PC-3 (cell line): Measurements from ENCODE around the gene MS4A12. TPM values are rescaled to one million over a fixed set of nuclear protein-coding genes. Genes with fewer than 3 reads are reported as not detected.
"Not testable (repeated sequence)": the region's sequence is repeated elsewhere in the genome, so short reads cannot be mapped to it uniquely, and the experiment has no call there.

Experiments
- ATAC-seq: fragments of 200-7000 bp; cut with Tn5 transposase; 2 replicates; pipeline ENCODE4 v1.9.1; 2020; ENCODE audit warnings: mild to moderate bottlenecking, moderate library complexity
- BruUV-seq: library from RNA; stranded (reverse); fragments of 400-500 nt; replicated peaks from 2 replicates; lab custom pipeline; 2021; lab: Mats Ljungman, UMichigan
- CTCF ChIA-PET: fragments of 300-600 bp; sonication (Branson Sonifier 250); formaldehyde crosslinking; loops from one replicate; lab custom pipeline; 2022; ENCODE audit warnings: antibody characterized with exemption; lab: Charles Lee
- POLR2A ChIA-PET: fragments of 300-600 bp; sonication (Branson Sonifier 250); formaldehyde crosslinking; loops from one replicate; lab custom pipeline; 2022; ENCODE audit warnings: antibody characterized with exemption; ENCODE audit not compliant: unreplicated experiment; lab: Charles Lee
- DNase-seq: peaks from one replicate; pipeline ENCODE4 v3.0.0-alpha.2; 2015
- H2AFZ ChIP-seq: fragments of 300-600 bp; sonication (generic); 2 replicates; pipeline ENCODE4 v1.6.0; 2016; ENCODE audit warnings: antibody characterized with exemption, low read length
- H3F3A ChIP-seq: fragments of 300-600 bp; sonication (generic); one replicate; pipeline ENCODE4 v1.6.0; 2017; ENCODE audit warnings: antibody characterized with exemption, low read length, control low read depth, mild to moderate bottlenecking; ENCODE audit not compliant: unreplicated experiment
- H3K27ac ChIP-seq: fragments of 300-600 bp; sonication (generic); 2 replicates; pipeline ENCODE4 v1.5.1; 2016; ENCODE audit warnings: mild to moderate bottlenecking, low read length
- H3K27me3 ChIP-seq: fragments of 300-600 bp; sonication (generic); 2 replicates; pipeline ENCODE4 v1.6.1; 2016; ENCODE audit warnings: low read length, mixed read lengths
- H3K36me3 ChIP-seq: fragments of 300-600 bp; sonication (generic); 2 replicates; pipeline ENCODE4 v1.6.1; 2016; ENCODE audit warnings: low read depth, mixed run types, low read length, mixed read lengths
- H3K4me1 ChIP-seq: fragments of 300-600 bp; sonication (generic); 2 replicates; pipeline ENCODE4 v1.5.1; 2016; ENCODE audit warnings: low read length; ENCODE audit not compliant: insufficient read depth
- H3K4me2 ChIP-seq: fragments of 300-600 bp; sonication (generic); 2 replicates; pipeline ENCODE4 v1.6.0; 2016; ENCODE audit warnings: low read length
- H3K4me3 ChIP-seq: fragments of 300-600 bp; sonication (generic); 2 replicates; pipeline ENCODE4 v1.5.1; 2016; ENCODE audit warnings: mild to moderate bottlenecking, low read length, mixed read lengths
- H3K79me2 ChIP-seq: fragments of 300-600 bp; sonication (generic); 2 replicates; pipeline ENCODE4 v1.6.1; 2017; ENCODE audit warnings: low read length, mixed read lengths
- H3K9ac ChIP-seq: fragments of 300-600 bp; sonication (generic); 2 replicates; pipeline ENCODE4 v1.6.0; 2016; ENCODE audit warnings: mild to moderate bottlenecking, low read length
- H3K9me2 ChIP-seq: fragments of 300-600 bp; sonication (generic); replicated peaks from 2 replicates; pipeline ENCODE4 v1.6.1; 2016; ENCODE audit warnings: mixed run types, low read length, mixed read lengths
- H3K9me3 ChIP-seq: fragments of 300-600 bp; sonication (generic); 2 replicates; pipeline ENCODE4 v1.6.1; 2016; ENCODE audit warnings: low read length, mixed read lengths
- H4K20me1 ChIP-seq: fragments of 300-600 bp; sonication (generic); 2 replicates; pipeline ENCODE4 v1.6.1; 2016; ENCODE audit warnings: low read length, mixed read lengths
- CTCF ChIP-seq: fragments of 300-600 bp; sonication (generic); conservative IDR thresholded peaks from 2 replicates; pipeline ENCODE4 v1.5.1; 2017; ENCODE audit warnings: antibody characterized with exemption, low read depth, mild to moderate bottlenecking, low read length
- EZH2 ChIP-seq: fragments of 300-600 bp; sonication (generic); IDR thresholded peaks from one replicate; pipeline ENCODE4 v1.6.1; 2017; ENCODE audit warnings: antibody characterized with exemption, mild to moderate bottlenecking, low read length; ENCODE audit not compliant: unreplicated experiment
- EZH2phosphoT487 ChIP-seq: fragments of 300-600 bp; sonication (generic); IDR thresholded peaks from 2 replicates; pipeline ENCODE4 v1.6.1; 2018; ENCODE audit warnings: mild to moderate bottlenecking, antibody characterized with exemption, low read length, borderline replicate concordance
- intact Hi-C: fragments of 100-400 bp; cut with micrococcal nuclease; formaldehyde crosslinking; loops from 2 replicates; pipeline ENCODE4 v1.9.0; 2023
- total RNA-seq: library from RNA; depleted of rRNA; stranded (reverse); fragments of >200 nt; gene quantifications from 2 replicates; pipeline ENCODE4 v1.2.3, GENCODE V29; 2014

Gene MS4A12
- total RNA-seq, 1 experiment from 2014 or later: not detected

DNA sequence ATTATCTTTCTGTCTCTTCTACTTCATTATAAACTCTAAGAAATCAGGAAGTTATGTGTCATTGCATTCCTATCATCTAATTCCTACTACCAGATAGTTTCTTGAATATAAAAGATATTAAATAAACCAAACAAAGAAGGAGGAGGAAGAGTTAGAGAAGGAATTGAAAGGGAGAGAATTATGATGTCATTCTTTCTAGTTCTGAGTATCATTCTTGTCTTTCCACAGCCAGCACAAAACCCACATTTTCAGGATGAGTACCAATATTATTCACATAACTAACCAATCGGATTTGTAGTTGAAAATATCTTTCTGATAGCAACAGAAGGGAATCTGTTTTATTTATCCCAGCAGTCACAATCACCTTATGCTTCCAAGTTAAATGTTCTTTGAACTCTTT is 35.9 kb downstream of the MS4A12 start:
- H3K4me2 ChIP-seq: no peak overlapping the region
- no peaks in the 10 kb centered on the region for H3K9me2 ChIP-seq
- H3K9ac ChIP-seq: no peak overlapping the region
- no TSS peak for BruUV-seq
- H3K79me2 ChIP-seq: no peaks in the 10 kb centered on the region
- DNase-seq (no peak), ATAC-seq (no peak)
- no peaks in the 10 kb centered on the region for H3F3A ChIP-seq
- no peak for TF ChIP-seq EZH2
- no peak for TF ChIP-seq EZH2phosphoT487
- TF ChIP-seq CTCF: no peak
- ChIA-PET POLR2A (no interaction called here), CTCF (no interaction called here)
- H2AFZ ChIP-seq: no peak overlapping the region
- H3K36me3 ChIP-seq: no peaks in the 10 kb centered on the region
- no peak overlapping the region for H3K4me3 ChIP-seq
- H3K27me3 ChIP-seq: peaks cover 27% of the 10 kb centered on the region; the same call in 1 of the 2 replicates
- intact Hi-C loops: no loop called here
- no peaks in the 10 kb centered on the region for H4K20me1 ChIP-seq
- H3K4me1 ChIP-seq: no peaks in the 10 kb centered on the region
- H3K9me3 ChIP-seq: no peaks in the 10 kb centered on the region
- no peak overlapping the region for H3K27ac ChIP-seq

GRCh38 chr11:60528934-60529333 is 36.4 kb downstream of the MS4A12 start:
- no peaks in the 10 kb centered on the region for H3K9me3 ChIP-seq
- H3F3A ChIP-seq: no peaks in the 10 kb centered on the region
- no peak overlapping the region for H3K9ac ChIP-seq
- H3K27ac ChIP-seq: no peak overlapping the region
- no peak overlapping the region for H3K4me3 ChIP-seq
- POLR2A ChIA-PET: no interaction called here
- H3K4me1 ChIP-seq: no peaks in the 10 kb centered on the region
- TF ChIP-seq EZH2phosphoT487: no peak
- no peak for TF ChIP-seq CTCF
- no peak for TF ChIP-seq EZH2
- no peaks in the 10 kb centered on the region for H4K20me1 ChIP-seq
- intact Hi-C loops: no loop called here
- H3K79me2 ChIP-seq: no peaks in the 10 kb centered on the region
- no peak overlapping the region for H2AFZ ChIP-seq
- H3K36me3 ChIP-seq: no peaks in the 10 kb centered on the region
- CTCF ChIA-PET: no interaction called here
- H3K27me3 ChIP-seq: peaks cover 27% of the 10 kb centered on the region; the same call in 1 of the 2 replicates
- H3K4me2 ChIP-seq: no peak overlapping the region
- no TSS peak for BruUV-seq
- no peak for DNase-seq
- no peaks in the 10 kb centered on the region for H3K9me2 ChIP-seq
- ATAC-seq: no peak

DNA sequence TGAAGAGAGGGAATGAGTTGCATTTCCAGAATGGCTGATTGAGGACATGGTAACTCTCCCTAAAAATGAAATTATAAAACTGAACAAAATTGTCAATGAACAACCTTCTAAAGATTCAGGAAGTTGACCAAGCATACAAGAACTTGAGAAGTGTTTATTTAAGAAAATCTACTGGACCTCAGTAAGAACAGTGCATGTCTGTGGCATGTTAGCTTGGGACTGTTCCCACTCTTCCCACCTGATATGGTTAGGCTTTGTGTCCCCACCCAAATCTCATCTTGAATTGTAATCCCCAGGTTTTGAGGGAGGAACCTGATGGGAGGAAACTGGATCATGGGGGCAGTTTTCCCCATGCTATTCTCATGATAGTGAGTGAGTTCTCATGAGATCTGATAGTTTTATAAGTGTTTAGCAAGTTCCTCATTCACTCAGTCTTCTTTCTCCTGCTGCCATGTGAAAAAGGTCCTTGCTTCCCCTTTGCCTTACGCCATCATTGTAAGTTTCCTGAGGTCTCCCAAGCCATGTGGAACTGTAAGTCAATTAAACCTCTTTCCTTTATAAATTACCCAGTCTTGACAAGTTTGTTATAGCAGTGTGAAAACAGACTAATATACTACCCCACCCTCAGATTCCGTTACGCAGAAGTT is 38.0 kb downstream of the MS4A12 start:
- no peak overlapping the region for H3K27ac ChIP-seq
- POLR2A ChIA-PET: no interaction called here
- H3K4me1 ChIP-seq: no peaks in the 10 kb centered on the region
- H3K79me2 ChIP-seq: no peaks in the 10 kb centered on the region
- H3K27me3 ChIP-seq: peaks cover 24% of the 10 kb centered on the region; the same call in 1 of the 2 replicates
- no peaks in the 10 kb centered on the region for H3K9me2 ChIP-seq
- no peaks in the 10 kb centered on the region for H3F3A ChIP-seq
- no TSS peak for BruUV-seq
- H2AFZ ChIP-seq: no peak overlapping the region
- DNase-seq (no peak), ATAC-seq (no peak)
- H3K9ac ChIP-seq: no peak overlapping the region
- H3K36me3 ChIP-seq: no peaks in the 10 kb centered on the region
- no peak overlapping the region for H3K4me2 ChIP-seq
- intact Hi-C loops: no loop called here
- CTCF ChIA-PET: no interaction called here
- no peaks in the 10 kb centered on the region for H4K20me1 ChIP-seq
- TF ChIP-seq CTCF: no peak
- TF ChIP-seq EZH2: no peak
- no peak for TF ChIP-seq EZH2phosphoT487
- H3K4me3 ChIP-seq: no peak overlapping the region
- H3K9me3 ChIP-seq: no peaks in the 10 kb centered on the region

GRCh38 chr11:60532383-60532782 is 39.8 kb downstream of the MS4A12 start:
- H3K4me2 ChIP-seq, H3K36me3 ChIP-seq, BruUV-seq, POLR2A ChIA-PET, H2AFZ ChIP-seq, ATAC-seq, H3K27ac ChIP-seq, H3K79me2 ChIP-seq, H3K4me1 ChIP-seq, CTCF ChIA-PET, H3K9me2 ChIP-seq, intact Hi-C loops, H3F3A ChIP-seq, DNase-seq, H3K4me3 ChIP-seq, H4K20me1 ChIP-seq, H3K9me3 ChIP-seq, H3K9ac ChIP-seq: not testable (repeated sequence)
- peaks cover 12% of the 10 kb centered on the region; the same call in 1 of the 2 replicates for H3K27me3 ChIP-seq
